ENCODE data around the gene WDR18.

- TF ChIP-seq TAF1 (IDR thresholded peaks at IDR 0.05; ENCODE audit: borderline replicate concordance, insufficient read depth, low read length) (no peak), POLR2AphosphoS5 (IDR thresholded peaks at IDR 0.05; ENCODE audit: low read depth, low read length) (no peak), SIN3A (IDR thresholded peaks at IDR 0.05; ENCODE audit: borderline replicate concordance, insufficient read depth, low read length) (no peak)
- TF ChIP-seq, protein P1, sequence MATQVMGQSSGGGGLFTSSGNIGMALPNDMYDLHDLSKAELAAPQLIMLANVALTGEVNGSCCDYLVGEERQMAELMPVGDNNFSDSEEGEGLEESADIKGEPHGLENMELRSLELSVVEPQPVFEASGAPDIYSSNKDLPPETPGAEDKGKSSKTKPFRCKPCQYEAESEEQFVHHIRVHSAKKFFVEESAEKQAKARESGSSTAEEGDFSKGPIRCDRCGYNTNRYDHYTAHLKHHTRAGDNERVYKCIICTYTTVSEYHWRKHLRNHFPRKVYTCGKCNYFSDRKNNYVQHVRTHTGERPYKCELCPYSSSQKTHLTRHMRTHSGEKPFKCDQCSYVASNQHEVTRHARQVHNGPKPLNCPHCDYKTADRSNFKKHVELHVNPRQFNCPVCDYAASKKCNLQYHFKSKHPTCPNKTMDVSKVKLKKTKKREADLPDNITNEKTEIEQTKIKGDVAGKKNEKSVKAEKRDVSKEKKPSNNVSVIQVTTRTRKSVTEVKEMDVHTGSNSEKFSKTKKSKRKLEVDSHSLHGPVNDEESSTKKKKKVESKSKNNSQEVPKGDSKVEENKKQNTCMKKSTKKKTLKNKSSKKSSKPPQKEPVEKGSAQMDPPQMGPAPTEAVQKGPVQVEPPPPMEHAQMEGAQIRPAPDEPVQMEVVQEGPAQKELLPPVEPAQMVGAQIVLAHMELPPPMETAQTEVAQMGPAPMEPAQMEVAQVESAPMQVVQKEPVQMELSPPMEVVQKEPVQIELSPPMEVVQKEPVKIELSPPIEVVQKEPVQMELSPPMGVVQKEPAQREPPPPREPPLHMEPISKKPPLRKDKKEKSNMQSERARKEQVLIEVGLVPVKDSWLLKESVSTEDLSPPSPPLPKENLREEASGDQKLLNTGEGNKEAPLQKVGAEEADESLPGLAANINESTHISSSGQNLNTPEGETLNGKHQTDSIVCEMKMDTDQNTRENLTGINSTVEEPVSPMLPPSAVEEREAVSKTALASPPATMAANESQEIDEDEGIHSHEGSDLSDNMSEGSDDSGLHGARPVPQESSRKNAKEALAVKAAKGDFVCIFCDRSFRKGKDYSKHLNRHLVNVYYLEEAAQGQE (IDR thresholded peaks at IDR 0.05; ENCODE audit: insufficient read depth in 1 of 2, low read depth in 2 of 2, low read length in 2 of 2): no peak
These were observed 48.0 kb upstream of the WDR18 start for GRCh38 chr19:936175-936546.
